K562 (cell line): Measurements from ENCODE around the gene ATP8B4. TPM values are rescaled to one million over a fixed set of nuclear protein-coding genes. Genes with fewer than 3 reads are reported as not detected.

ENCODE experiments used
- ATAC-seq: fragments of 200-7000 bp; cut with Tn5 transposase; 3 replicates; pipeline ENCODE4 v1.9.1; 2020; ENCODE audit warnings: moderate library complexity
- BruUV-seq: library from RNA; stranded (reverse); fragments of 400-500 nt; replicated peaks from 2 replicates; lab custom pipeline; 2021; lab: Mats Ljungman, UMichigan
- CTCF ChIA-PET: fragments of 300-600 bp; formaldehyde crosslinking; extraction: SDS; loops from one replicate; lab custom pipeline; 2021; ENCODE audit warnings: low intra/inter-chr PET ratio; lab: Yijun Ruan, JAX
- POLR2A ChIA-PET: fragments of 300-600, 350-650 bp; sonication (Branson Sonifier 250); formaldehyde crosslinking; extraction: SDS; loops from one replicate; lab custom pipeline; 2021; ENCODE audit warnings: antibody characterized with exemption, inconsistent platforms; lab: Yijun Ruan, JAX
- DNase-seq, 4 experiments: peaks; one replicate each; pipeline versions ENCODE4 v3.0.0 to v3.0.0-alpha.2; 2011 to 2018; ENCODE audit warnings: low spot score in 3 of 4, mixed read lengths in 3 of 4; ENCODE audit errors: extremely low read depth in 1 of 4
- FAIRE-seq: peaks from 2 replicates; lab custom pipeline; 2011; peaks lifted over from hg19 to GRCh38; lab: Jason Lieb, UNC
- H2AFZ ChIP-seq: 2 replicates; pipeline ENCODE4 v1.6.0; 2011; ENCODE audit warnings: low read depth, low read length, control low read depth, inconsistent platforms
- H3K27ac ChIP-seq: fragments of 200-600 bp; 3 replicates; pipeline ENCODE4 v1.8.0; 2011; ENCODE audit warnings: low read depth, mild to moderate bottlenecking, control low read depth, inconsistent platforms, low read length, moderate library complexity, mixed read lengths; ENCODE audit errors: extremely low read depth
- H3K27me3 ChIP-seq, 2 experiments: fragments of 300-600 bp in 1 of 2; 2 replicates in 1 of 2; 3 replicates in 1 of 2; pipeline versions ENCODE4 v1.6.0 to v1.8.0; 2011; ENCODE audit warnings: inconsistent platforms in 2 of 2, low read length in 2 of 2, mild to moderate bottlenecking in 1 of 2, mixed read lengths in 1 of 2, moderate library complexity in 1 of 2; ENCODE audit not compliant: control insufficient read depth in 2 of 2, insufficient read depth in 2 of 2
- H3K36me3 ChIP-seq: fragments of 300-600 bp; 3 replicates; pipeline ENCODE4 v1.8.0; 2011; ENCODE audit warnings: mild to moderate bottlenecking, low read length, inconsistent platforms; ENCODE audit not compliant: control insufficient read depth, insufficient read depth
- H3K4me1 ChIP-seq, 2 experiments: fragments of 200-600 bp in 1 of 2; replicated peaks in 1 of 2; 2 replicates in 1 of 2; 3 replicates in 1 of 2; pipeline versions ENCODE4 v1.5.1 to v1.8.0; 2011; ENCODE audit warnings: inconsistent platforms in 2 of 2, low read length in 2 of 2, mild to moderate bottlenecking in 1 of 2, mixed read lengths in 1 of 2, moderate library complexity in 1 of 2; ENCODE audit not compliant: control insufficient read depth in 2 of 2, insufficient read depth in 2 of 2
- H3K4me2 ChIP-seq: 2 replicates; pipeline ENCODE4 v1.6.1; 2011; ENCODE audit warnings: low read length, control low read depth, inconsistent platforms, mixed read lengths; ENCODE audit not compliant: insufficient read depth
- H3K4me3 ChIP-seq: fragments of 200-600 bp; sonication (generic), shearing (Covaris generic); 2 replicates; pipeline ENCODE4 v1.5.1; 2016; ENCODE audit warnings: control low read depth, inconsistent platforms
- H3K79me2 ChIP-seq: fragments of 200-600 bp; 3 replicates; pipeline ENCODE4 v1.8.0; 2011; ENCODE audit warnings: low read length, inconsistent platforms; ENCODE audit not compliant: control insufficient read depth, insufficient read depth
- H3K9ac ChIP-seq, 2 experiments: 2 replicates each; pipeline versions ENCODE4 v1.6.0 to v1.6.1; 2011; ENCODE audit warnings: low read depth in 2 of 2, low read length in 2 of 2, control low read depth in 1 of 2, inconsistent platforms in 1 of 2, mild to moderate bottlenecking in 1 of 2, mixed read lengths in 1 of 2; ENCODE audit not compliant: insufficient read depth in 1 of 2
- H3K9me1 ChIP-seq: one replicate; pipeline ENCODE4 v1.6.0; 2011; ENCODE audit warnings: inconsistent platforms, mild to moderate bottlenecking, low read length, moderate library complexity; ENCODE audit not compliant: control insufficient read depth, insufficient read depth
- H3K9me3 ChIP-seq: replicated peaks from 2 replicates; pipeline ENCODE4 v1.5.1; 2011; ENCODE audit warnings: low read depth, low read length, inconsistent platforms; ENCODE audit not compliant: control insufficient read depth, insufficient read depth
- H4K20me1 ChIP-seq: replicated peaks from 2 replicates; pipeline ENCODE4 v1.6.1; 2011; ENCODE audit warnings: low read length, inconsistent platforms, mixed read lengths; ENCODE audit not compliant: control insufficient read depth, insufficient read depth
- DPF2 ChIP-seq: fragments of 450-650 bp; IDR thresholded peaks from 2 replicates; pipeline ENCODE4 v1.6.1; 2016
- PHTF2 ChIP-seq: fragments of 250-450 bp; sonication (Bioruptor Pico); IDR thresholded peaks from 2 replicates; pipeline ENCODE4 v1.5.0; 2021; ENCODE audit warnings: mild to moderate bottlenecking
- TRIM24 ChIP-seq, 2 experiments: fragments of 450-650 bp; IDR thresholded peaks; 2 replicates each; pipeline ENCODE4 v1.6.1; 2016
- ZFP1 ChIP-seq: fragments of 450-650 bp; formaldehyde crosslinking; IDR thresholded peaks from 2 replicates; pipeline ENCODE4 v1.4.0; 2020; ENCODE audit warnings: mild to moderate bottlenecking, mixed read lengths
- WGBS: fragments of 100-300 bp; shearing (Covaris generic); methylation state at CpG from one replicate; pipeline ENCODE4 v1.1.6; 2016; ENCODE audit warnings: low coverage, mixed read lengths; ENCODE audit not compliant: insufficient coverage; ENCODE audit errors: missing lambda C conversion rate; 5-methylcytosine and 5-hydroxymethylcytosine counted together
- in situ Hi-C: fragments of 300-500 bp; cut with MboI; formaldehyde crosslinking; loops from 4 replicates; pipeline ENCODE4 v1.15.0; 2018; ENCODE audit warnings: inconsistent platforms, mixed read lengths
- intact Hi-C: fragments of 100-400 bp; cut with micrococcal nuclease; formaldehyde crosslinking; loops from 2 replicates; pipeline ENCODE4 v1.14.2; 2022
- polyA plus RNA-seq, 8 experiments: library from polyadenylated mRNA; depleted of rRNA in 4 of 8; stranded (reverse) in 5 of 8; unstranded in 3 of 8; fragments of >200 nt; fragmentation: Nextera tagmentation in 2 of 8; fragmentation: Illumina TruSeq in 1 of 8; extraction: Ambion mirVana in 2 of 8; extraction: Trizol in 1 of 8; gene quantifications; 2 replicates each; pipeline versions ENCODE4 v1.2.1 to v1.2.3, GENCODE V29; 2011 to 2014; ENCODE audit warnings: inconsistent platforms in 1 of 8, missing spikeins in 1 of 8
- total RNA-seq, 7 experiments: library from RNA; depleted of rRNA in 6 of 7; stranded (reverse); fragments of >200 nt in 6 of 7; fragmentation: Illumina TruSeq in 2 of 7; extraction: Trizol in 2 of 7; gene quantifications; 2 replicates each; pipeline versions ENCODE4 v1.2.1 to v1.2.3, GENCODE V29; 2011 to 2021; ENCODE audit warnings: low replicate concordance in 1 of 7
- TF ChIP-seq, protein P1 (sequence below): fragments of 250-450 bp; sonication (Bioruptor Pico); IDR thresholded peaks from 2 replicates; pipeline ENCODE4 v1.8.0; 2021; ENCODE audit warnings: mild to moderate bottlenecking, moderate library complexity
- TF ChIP-seq, protein P2 (sequence below), 2 experiments: fragments of 450-650 bp in 1 of 2; IDR thresholded peaks; 2 replicates each; pipeline ENCODE4 v1.6.1; 2011 to 2017; ENCODE audit warnings: low read depth in 2 of 2, antibody characterized with exemption in 1 of 2, borderline replicate concordance in 1 of 2, low read length in 1 of 2, mild to moderate bottlenecking in 1 of 2, mixed read lengths in 1 of 2; ENCODE audit not compliant: control insufficient read depth in 1 of 2
- TF ChIP-seq, protein P3 (sequence below): fragments of 450-650 bp; IDR thresholded peaks from 2 replicates; pipeline ENCODE4 v1.6.1; 2016; ENCODE audit warnings: antibody characterized with exemption

The ATP8B4 gene
- total and polyA plus RNA-seq, 9 of the 15 experiments (the other 6 are each of a cell fraction or from before 2014, with no cell fraction given) = 0.14 to 2.5 (median 0.44) TPM

DNA sequence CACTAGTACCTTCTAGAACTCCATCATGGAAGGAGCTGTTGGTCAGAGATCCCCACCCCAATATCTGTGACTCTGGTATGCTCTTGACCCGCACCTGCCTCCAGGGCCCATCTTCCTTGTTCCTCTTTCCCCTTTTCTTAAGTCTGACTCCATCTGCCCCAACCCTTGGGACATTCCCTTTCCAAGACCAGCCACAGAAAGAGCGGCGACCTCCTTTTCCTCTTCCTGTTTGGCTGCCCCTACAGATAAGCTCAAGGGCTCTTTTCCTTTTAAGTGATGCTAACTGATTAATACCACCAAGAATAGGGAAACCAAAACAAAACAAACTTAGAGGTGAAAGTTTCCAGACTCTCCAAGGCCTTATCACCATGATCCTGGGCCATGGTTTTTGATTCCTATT, 21.9 kb upstream of the ATP8B4 start:
- H2AFZ ChIP-seq = no peak overlapping the region
- FAIRE-seq = no peak
- intact Hi-C loops (loop anchor here (5.0 to 10.0 kb wide), 3 partner anchors 266 to 1279 kb away; partner anchors contain the start of gene FGF7), in situ Hi-C loops (loop anchor here (10.0 to 25.0 kb wide), 2 partner anchors 1286 to 1779 kb away; no protein-coding TSS in a partner anchor)
- DNase-seq = no peak
- H3K79me2 ChIP-seq = no peaks in the 10 kb centered on the region
- ATAC-seq = no peak
- ChIA-PET POLR2A (interaction anchor here (0.5 kb wide), 1 partner anchor 125 kb away, joined by 3 read pairs; no protein-coding TSS in a partner anchor), CTCF (no interaction called here)
- no peaks in the 10 kb centered on the region for H3K9me1 ChIP-seq
- H4K20me1 ChIP-seq = no peaks in the 10 kb centered on the region
- H3K9me3 ChIP-seq = no peaks in the 10 kb centered on the region
- no peaks in the 10 kb centered on the region for H3K36me3 ChIP-seq
- H3K27ac ChIP-seq = no peak overlapping the region
- TF ChIP-seq, protein P1, sequence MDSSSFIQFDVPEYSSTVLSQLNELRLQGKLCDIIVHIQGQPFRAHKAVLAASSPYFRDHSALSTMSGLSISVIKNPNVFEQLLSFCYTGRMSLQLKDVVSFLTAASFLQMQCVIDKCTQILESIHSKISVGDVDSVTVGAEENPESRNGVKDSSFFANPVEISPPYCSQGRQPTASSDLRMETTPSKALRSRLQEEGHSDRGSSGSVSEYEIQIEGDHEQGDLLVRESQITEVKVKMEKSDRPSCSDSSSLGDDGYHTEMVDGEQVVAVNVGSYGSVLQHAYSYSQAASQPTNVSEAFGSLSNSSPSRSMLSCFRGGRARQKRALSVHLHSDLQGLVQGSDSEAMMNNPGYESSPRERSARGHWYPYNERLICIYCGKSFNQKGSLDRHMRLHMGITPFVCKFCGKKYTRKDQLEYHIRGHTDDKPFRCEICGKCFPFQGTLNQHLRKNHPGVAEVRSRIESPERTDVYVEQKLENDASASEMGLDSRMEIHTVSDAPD (CRISPR knock-in tag) = no peak
- TF ChIP-seq, protein P2, sequence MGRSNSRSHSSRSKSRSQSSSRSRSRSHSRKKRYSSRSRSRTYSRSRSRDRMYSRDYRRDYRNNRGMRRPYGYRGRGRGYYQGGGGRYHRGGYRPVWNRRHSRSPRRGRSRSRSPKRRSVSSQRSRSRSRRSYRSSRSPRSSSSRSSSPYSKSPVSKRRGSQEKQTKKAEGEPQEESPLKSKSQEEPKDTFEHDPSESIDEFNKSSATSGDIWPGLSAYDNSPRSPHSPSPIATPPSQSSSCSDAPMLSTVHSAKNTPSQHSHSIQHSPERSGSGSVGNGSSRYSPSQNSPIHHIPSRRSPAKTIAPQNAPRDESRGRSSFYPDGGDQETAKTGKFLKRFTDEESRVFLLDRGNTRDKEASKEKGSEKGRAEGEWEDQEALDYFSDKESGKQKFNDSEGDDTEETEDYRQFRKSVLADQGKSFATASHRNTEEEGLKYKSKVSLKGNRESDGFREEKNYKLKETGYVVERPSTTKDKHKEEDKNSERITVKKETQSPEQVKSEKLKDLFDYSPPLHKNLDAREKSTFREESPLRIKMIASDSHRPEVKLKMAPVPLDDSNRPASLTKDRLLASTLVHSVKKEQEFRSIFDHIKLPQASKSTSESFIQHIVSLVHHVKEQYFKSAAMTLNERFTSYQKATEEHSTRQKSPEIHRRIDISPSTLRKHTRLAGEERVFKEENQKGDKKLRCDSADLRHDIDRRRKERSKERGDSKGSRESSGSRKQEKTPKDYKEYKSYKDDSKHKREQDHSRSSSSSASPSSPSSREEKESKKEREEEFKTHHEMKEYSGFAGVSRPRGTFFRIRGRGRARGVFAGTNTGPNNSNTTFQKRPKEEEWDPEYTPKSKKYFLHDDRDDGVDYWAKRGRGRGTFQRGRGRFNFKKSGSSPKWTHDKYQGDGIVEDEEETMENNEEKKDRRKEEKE (IDR thresholded peaks at IDR 0.05; ENCODE audit: borderline replicate concordance in 1 of 2, control insufficient read depth in 1 of 2, low read depth in 2 of 2, low read length in 1 of 2) = no peak
- TF ChIP-seq, protein P3, sequence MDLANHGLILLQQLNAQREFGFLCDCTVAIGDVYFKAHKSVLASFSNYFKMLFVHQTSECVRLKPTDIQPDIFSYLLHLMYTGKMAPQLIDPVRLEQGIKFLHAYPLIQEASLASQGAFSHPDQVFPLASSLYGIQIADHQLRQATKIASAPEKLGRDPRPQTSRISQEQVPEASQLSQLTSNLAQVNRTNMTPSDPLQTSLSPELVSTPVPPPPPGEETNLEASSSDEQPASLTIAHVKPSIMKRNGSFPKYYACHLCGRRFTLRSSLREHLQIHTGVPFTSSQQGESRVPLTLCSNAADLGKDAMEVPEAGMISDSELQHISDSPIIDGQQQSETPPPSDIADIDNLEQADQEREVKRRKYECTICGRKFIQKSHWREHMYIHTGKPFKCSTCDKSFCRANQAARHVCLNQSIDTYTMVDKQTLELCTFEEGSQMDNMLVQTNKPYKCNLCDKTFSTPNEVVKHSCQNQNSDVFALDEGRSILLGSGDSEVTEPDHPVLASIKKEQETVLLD = no peak
- no peak for TF ChIP-seq ZFP1 (CRISPR knock-in tag)
- TF ChIP-seq TRIM24 (IDR thresholded peaks at IDR 0.05) = no peak
- TF ChIP-seq DPF2 = no peak
- no peak for TF ChIP-seq PHTF2 (CRISPR knock-in tag)
- peaks cover 0 to 3% of the 10 kb centered on the region in 2 experiments; a peak in 2 of 5 replicates for H3K4me1 ChIP-seq
- no TSS peak for BruUV-seq
- no peaks in the 10 kb centered on the region for H3K27me3 ChIP-seq
- no peak overlapping the region for H3K4me3 ChIP-seq
- no peak overlapping the region for H3K4me2 ChIP-seq
- WGBS = 12% methylated on average over 3 of the region's 3 CpGs
- H3K9ac ChIP-seq = no peak overlapping the region
